Mucosa of descending colon (tissue), 3 donors: Measurements from ENCODE around the gene KIF12. TPM values are rescaled to one million over a fixed set of nuclear protein-coding genes. Genes with fewer than 3 reads are reported as not detected.

ENCODE experiments used
- ATAC-seq: fragments of 200-7000 bp; cut with Tn5 transposase; one replicate; pipeline ENCODE4 v1.9.1; 2020; ENCODE audit warnings: mild to moderate bottlenecking, moderate library complexity
- DNase-seq, 3 donors: peaks; one replicate each; pipeline ENCODE4 v3.0.0-alpha.2; 2020
- H3K36me3 ChIP-seq: fragments of 200-600 bp; one replicate; pipeline ENCODE4 v1.8.0; 2021; ENCODE audit warnings: low read depth, mild to moderate bottlenecking
- H3K4me1 ChIP-seq: fragments of 200-600 bp; one replicate; pipeline ENCODE4 v1.8.0; 2021; ENCODE audit warnings: low read depth, mild to moderate bottlenecking
- H3K4me3 ChIP-seq: fragments of 200-600 bp; one replicate; pipeline ENCODE4 v1.8.0; 2021; ENCODE audit warnings: mild to moderate bottlenecking
- H3K9me3 ChIP-seq: fragments of 200-600 bp; one replicate; pipeline ENCODE4 v1.8.0; 2021; ENCODE audit warnings: mild to moderate bottlenecking
- intact Hi-C, 2 donors: fragments of 100-400 bp; cut with DNase I in 1 of 2; cut with micrococcal nuclease in 1 of 2; formaldehyde crosslinking; loops; one replicate each; pipeline versions ENCODE4 v1.11.0 to v1.11.1; 2022; cut with DNase I, micrococcal nuclease
- long read RNA-seq, 2 donors: library from polyadenylated mRNA; unstranded; transcript quantifications; one replicate each; pipeline ENCODE4 v2.0.0, GENCODE V29; 2019 to 2021
- total RNA-seq, 3 donors: library from RNA; stranded (reverse); fragmentation: NEBNext Ultra II Directional in 2 of 3; extraction: Animal tissue kit (Norgen Biotek cat#: 25700) in 2 of 3; gene quantifications; one replicate each; pipeline versions ENCODE4 v1.2.1 to v1.2.4, GENCODE V29; 2021 to 2023
- TF ChIP-seq, protein P1 (sequence below): fragments of 200-600 bp; IDR thresholded peaks from one replicate; pipeline ENCODE4 v1.8.0; 2022; ENCODE audit warnings: antibody characterized with exemption, mild to moderate bottlenecking
- donor health status: DM: no; HTN: no; CAD: no; lungs with moderate emphysema.
- donor health status: DM: no; HTN: no; CAD: no.
- donor health status: DM: no; HTN: yes; CAD: no.

The KIF12 gene
- total RNA-seq, result 10 to 100 TPM; 12.3 to 36.9 (median 13.6) TPM
- long read RNA-seq, donor 1, partial matches to known transcripts, result 0 of 6 reads
- long read RNA-seq, donor 1, other reads (novel, unspliced or antisense), result 6 of 6 reads
- long read RNA-seq, donor 2, partial matches to known transcripts, result 0 of 2 reads
- long read RNA-seq, donor 2, other reads (novel, unspliced or antisense), result 2 of 2 reads

- Histone ChIP-seq H3K9me3 (no peaks in the 10 kb centered on the region), H3K4me3 (peak within 1 kb of the TSS; percentile 6), H3K4me1 (peaks cover 5% of the 10 kb centered on the region), H3K36me3 (no peaks in the 10 kb centered on the region)
- DNase-seq (peak in 2 of 3 donors; percentile 65 to 71), ATAC-seq (peak; percentile 54)
- TF ChIP-seq, protein P1, sequence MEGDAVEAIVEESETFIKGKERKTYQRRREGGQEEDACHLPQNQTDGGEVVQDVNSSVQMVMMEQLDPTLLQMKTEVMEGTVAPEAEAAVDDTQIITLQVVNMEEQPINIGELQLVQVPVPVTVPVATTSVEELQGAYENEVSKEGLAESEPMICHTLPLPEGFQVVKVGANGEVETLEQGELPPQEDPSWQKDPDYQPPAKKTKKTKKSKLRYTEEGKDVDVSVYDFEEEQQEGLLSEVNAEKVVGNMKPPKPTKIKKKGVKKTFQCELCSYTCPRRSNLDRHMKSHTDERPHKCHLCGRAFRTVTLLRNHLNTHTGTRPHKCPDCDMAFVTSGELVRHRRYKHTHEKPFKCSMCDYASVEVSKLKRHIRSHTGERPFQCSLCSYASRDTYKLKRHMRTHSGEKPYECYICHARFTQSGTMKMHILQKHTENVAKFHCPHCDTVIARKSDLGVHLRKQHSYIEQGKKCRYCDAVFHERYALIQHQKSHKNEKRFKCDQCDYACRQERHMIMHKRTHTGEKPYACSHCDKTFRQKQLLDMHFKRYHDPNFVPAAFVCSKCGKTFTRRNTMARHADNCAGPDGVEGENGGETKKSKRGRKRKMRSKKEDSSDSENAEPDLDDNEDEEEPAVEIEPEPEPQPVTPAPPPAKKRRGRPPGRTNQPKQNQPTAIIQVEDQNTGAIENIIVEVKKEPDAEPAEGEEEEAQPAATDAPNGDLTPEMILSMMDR, result no peak
- intact Hi-C loops, result no loop called here
These were observed at the start of gene KIF12 for GRCh38 chr9:114098936-114099668. Gene KIF12 (minus strand): TSS chr9:114099292. CDS start chr9:114099276, 16 bp downstream.

- ATAC-seq (no peak), DNase-seq (no peak)
- no peak overlapping the region for H3K4me3 ChIP-seq
- TF ChIP-seq, protein P1, result no peak
- H3K36me3 ChIP-seq, result no peaks in the 10 kb centered on the region
- H3K4me1 ChIP-seq, result no peaks in the 10 kb centered on the region
- H3K9me3 ChIP-seq, result no peaks in the 10 kb centered on the region
- intact Hi-C loops, result no loop called here
These were observed 47.6 kb upstream of the KIF12 start for GRCh38 chr9:114146735-114147134.

- H3K4me3 ChIP-seq, result no peak overlapping the region
- H3K9me3 ChIP-seq, result no peaks in the 10 kb centered on the region
- no peaks in the 10 kb centered on the region for H3K4me1 ChIP-seq
- TF ChIP-seq, protein P1, result no peak
- no peak for ATAC-seq
- H3K36me3 ChIP-seq, result no peaks in the 10 kb centered on the region
- intact Hi-C loops, result no loop called here
- DNase-seq, result no peak
These were observed 44.1 kb upstream of the KIF12 start for GRCh38 chr9:114143234-114143633.

- ATAC-seq (no peak), DNase-seq (peak in 1 of 3 donors; percentile 40)
- no peaks in the 10 kb centered on the region for H3K4me1 ChIP-seq
- TF ChIP-seq, protein P1, result no peak
- intact Hi-C loops, result no loop called here
- no peaks in the 10 kb centered on the region for H3K36me3 ChIP-seq
- no peaks in the 10 kb centered on the region for H3K9me3 ChIP-seq
- H3K4me3 ChIP-seq, result no peak overlapping the region
These were observed 42.7 kb upstream of the KIF12 start for GRCh38 chr9:114141553-114142402.

DNA sequence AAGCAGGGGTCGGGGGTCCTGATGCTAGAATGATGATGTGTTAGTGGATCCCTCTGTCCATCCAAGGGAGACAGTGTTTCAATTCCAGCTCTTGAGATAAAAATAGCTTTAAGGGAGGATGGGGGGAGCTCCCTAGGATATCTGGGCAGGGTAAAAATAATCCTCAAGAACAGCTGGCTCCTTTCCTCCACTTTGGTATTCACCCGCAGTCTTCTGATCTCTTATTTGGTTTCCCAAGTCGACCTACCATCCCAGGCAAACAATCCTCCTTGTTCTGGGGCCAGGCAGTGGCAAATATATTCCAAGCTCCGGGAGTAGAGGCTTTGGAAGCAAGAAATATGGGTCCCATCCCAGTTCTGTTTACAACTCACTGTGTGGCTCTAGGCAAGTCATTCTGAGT, 41.8 kb upstream of the KIF12 start:
- Histone ChIP-seq H3K36me3 (no peaks in the 10 kb centered on the region), H3K4me3 (no peak overlapping the region), H3K9me3 (no peaks in the 10 kb centered on the region), H3K4me1 (no peaks in the 10 kb centered on the region)
- intact Hi-C loops, result no loop called here
- TF ChIP-seq, protein P1, result no peak
- ATAC-seq (no peak), DNase-seq (no peak)
